CD1c-positive myeloid dendritic cell (primary cell): ENCODE data around the gene DDX54.
A peak's percentile ranks its signal among the peaks of the same experiment; 100 is the strongest.

Experiments used
- DNase-seq: peaks from one replicate; pipeline ENCODE4 v3.0.0-alpha.2; 2016; ENCODE audit errors: extremely low spot score

DDX54 gene, protein sequence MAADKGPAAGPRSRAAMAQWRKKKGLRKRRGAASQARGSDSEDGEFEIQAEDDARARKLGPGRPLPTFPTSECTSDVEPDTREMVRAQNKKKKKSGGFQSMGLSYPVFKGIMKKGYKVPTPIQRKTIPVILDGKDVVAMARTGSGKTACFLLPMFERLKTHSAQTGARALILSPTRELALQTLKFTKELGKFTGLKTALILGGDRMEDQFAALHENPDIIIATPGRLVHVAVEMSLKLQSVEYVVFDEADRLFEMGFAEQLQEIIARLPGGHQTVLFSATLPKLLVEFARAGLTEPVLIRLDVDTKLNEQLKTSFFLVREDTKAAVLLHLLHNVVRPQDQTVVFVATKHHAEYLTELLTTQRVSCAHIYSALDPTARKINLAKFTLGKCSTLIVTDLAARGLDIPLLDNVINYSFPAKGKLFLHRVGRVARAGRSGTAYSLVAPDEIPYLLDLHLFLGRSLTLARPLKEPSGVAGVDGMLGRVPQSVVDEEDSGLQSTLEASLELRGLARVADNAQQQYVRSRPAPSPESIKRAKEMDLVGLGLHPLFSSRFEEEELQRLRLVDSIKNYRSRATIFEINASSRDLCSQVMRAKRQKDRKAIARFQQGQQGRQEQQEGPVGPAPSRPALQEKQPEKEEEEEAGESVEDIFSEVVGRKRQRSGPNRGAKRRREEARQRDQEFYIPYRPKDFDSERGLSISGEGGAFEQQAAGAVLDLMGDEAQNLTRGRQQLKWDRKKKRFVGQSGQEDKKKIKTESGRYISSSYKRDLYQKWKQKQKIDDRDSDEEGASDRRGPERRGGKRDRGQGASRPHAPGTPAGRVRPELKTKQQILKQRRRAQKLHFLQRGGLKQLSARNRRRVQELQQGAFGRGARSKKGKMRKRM

DNA sequence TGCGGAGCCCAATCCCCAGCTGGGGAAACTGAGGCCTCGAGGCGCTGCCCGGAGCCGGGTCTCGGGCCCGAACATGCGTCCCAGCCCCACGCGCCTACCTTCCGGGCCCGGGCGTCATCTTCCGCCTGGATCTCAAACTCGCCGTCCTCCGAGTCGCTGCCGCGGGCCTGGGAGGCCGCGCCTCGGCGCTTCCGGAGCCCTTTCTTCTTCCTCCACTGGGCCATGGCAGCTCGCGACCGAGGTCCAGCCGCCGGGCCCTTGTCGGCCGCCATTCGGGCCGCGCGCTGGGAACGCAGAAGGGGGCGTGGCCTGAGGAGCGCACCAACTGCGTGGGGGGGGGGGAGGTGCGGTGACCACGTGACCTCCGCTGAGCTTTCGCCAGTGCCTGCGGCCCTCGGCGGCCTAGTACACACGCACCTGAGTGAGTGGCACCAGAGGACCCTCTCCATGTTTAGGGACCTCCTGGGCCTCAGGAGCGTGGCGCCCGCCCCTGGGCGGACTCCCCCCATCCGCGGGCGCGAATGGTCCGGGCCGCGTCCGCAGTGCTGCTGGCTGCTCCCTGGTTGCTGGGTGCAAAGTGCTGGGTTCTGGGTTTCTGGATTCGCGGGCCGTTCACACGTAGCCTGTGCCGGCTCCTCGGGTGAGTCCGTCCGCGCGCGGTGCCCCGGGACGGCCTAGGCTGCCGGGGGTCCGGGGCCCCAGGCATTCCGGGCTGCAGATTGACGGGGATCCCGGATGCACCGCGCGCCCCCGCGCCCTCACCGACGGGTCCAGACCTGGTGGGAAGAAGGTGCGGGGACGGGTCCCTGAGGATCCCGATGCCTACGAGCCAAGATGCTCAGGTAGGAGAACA is at the start of gene DDX54, which contains the start of gene RITA1:
Gene DDX54 (minus strand): TSS at position 299 of the 853 bp plus-strand sequence. CDS start 27 bp downstream, at position 272.
Gene RITA1 (plus strand): TSS at position 542 of the 853 bp plus-strand sequence. CDS start 1,026 bp downstream, outside the sequence.
- DNase-seq = peak; percentile 85

DNA sequence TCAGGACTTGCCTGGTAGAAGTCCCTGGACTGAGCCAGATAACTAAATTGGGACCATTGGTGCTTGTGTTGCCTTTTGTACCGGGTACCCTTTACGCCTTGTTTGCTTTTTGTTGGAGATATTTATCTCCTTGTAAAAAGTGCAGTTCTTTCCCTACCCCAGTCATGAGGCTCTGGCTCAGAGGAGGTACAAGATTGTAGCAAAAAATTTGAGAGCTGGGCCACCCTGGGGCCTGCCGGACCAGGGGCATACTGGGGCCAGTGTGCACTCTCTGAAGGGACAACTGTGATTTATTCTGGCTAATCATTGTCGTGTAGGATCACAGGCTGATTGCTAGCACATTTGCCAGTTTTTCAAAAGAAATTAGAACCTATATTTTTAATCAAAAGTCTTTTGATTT is 49.2 kb upstream of the DDX54 start:
- DNase-seq = no peak

DNA sequence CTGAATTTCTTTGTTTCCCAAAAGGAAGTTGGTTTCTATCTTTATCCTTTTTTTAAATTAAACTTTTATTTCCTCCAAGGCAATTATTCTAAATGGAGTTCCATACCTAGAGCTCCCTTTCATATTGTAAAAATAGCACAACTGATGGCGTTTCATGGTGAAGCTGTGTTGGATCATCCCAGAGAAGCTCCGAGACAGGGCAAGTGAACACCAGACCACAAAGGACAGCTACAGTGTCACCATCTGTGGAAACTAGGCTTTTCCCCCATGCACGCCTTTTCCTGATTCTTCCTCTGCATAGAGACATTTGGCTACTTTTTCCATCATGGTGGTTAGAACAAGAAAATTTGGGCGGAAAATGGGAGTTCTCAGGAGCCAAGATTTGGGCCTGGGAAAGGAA is 48.7 kb upstream of the DDX54 start:
- DNase-seq = no peak

DNA sequence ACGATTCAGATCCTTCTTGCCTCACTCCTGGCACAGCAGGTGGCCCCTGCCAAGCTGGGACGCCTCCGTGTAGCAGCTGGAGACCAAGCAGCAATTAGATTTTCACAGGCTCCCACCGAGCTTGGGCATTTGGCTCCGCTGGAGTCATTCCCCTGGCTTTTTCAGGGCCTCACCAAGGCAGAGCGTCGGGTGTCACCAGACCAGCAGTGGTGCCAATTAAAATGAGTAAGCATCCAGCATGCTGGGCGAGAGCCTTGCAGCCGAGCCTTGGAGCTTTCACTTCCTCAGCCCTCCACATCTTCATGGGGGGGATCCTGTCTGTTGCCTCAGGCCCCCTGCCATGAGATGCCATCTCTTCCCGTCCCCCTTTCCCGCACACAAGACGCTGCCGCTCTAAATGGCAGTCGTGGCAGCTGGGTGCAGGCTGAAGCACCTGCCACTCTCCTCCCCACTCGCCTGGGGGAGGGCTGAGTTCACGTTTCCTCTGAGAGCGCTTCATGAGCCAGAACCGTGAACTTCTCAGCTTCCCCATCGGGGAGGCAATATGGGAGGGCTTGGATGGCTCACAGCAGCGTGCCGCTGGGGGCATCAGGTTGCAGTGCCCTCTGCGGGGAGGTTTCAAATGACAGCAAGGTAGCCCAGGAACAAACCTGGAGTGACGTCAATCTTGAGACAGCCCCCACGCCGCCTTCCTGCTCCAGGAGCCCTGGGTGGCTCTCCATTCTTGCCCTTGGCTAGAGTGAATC is 47.7 kb upstream of the DDX54 start:
- peak; percentile 90 for DNase-seq

DNA sequence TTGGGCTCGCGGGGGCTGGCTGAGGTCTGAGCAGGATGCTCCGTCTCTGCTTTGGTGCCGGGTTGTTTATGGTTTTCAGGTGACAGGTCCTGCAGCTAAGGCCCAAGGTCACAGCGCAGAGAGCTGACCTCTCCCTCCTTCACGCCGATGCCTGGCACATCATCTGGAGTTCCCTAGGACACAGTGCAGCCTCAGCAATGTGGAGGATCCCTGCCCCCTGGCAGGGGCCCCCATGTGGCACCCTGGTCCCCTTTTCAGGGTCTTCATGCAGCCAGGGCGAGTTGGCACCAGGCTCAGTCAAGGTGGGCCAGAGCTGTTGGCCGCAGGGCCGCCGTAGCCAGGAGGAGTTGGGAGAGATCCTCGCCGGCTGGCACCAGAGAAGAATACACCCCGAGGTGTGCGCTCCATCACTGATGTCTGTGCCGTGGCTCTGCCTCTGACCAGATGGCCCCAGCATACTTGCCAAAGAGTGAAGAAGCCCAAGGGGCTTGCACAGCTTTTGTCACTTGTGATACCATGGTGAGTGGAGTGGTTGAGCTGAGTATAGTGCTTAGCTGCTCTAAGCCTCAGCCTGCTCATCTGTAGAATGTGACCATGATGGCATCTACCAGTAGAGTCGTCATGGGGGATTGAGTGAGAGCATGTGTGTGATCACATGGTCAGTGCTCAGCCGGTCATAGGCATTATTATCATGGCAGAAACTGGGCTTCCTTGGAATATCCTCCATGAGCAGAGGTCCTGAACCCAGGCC is 47.0 kb upstream of the DDX54 start:
- no peak for DNase-seq

DNA sequence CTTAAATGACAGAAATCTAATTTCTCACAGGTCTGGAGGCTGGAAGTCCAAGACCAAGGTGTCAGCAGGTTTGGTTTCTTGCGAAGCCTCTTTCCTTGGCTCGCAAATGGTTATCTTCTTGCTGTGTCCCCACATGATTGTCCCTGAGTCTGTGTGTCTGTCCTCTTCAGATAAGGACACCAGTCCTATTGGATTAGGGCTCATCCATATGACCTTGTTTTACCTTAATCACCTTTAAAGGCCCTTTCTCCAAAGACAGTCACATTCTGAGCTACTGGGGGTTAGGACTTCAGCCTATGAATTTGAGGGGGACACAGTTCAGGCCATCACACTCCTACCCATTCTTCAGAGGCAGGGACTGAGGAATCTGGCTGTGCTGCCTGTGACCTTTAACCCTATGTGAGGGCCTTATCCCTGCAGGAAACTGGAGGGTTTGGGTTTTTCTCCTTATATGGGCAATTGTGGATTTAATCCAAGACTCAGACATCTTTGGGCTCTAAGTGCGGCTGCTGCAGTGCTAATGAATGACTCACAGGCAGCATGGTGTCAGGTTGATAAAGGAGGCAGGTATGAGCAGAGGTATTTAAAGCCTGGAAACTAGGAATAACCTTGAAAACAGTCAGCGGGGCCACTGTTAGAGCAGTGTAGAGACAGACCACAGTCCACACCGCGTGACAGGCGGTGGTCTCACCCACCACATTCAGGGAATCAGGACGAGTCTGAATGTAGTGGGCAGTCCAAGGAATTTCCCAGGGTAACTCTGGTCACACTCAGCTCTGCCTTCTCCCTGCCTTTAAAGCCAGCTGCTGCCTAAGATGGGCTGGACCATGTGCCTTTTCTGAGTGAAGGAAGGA is 46.2 kb upstream of the DDX54 start:
- DNase-seq = no peak

DNA sequence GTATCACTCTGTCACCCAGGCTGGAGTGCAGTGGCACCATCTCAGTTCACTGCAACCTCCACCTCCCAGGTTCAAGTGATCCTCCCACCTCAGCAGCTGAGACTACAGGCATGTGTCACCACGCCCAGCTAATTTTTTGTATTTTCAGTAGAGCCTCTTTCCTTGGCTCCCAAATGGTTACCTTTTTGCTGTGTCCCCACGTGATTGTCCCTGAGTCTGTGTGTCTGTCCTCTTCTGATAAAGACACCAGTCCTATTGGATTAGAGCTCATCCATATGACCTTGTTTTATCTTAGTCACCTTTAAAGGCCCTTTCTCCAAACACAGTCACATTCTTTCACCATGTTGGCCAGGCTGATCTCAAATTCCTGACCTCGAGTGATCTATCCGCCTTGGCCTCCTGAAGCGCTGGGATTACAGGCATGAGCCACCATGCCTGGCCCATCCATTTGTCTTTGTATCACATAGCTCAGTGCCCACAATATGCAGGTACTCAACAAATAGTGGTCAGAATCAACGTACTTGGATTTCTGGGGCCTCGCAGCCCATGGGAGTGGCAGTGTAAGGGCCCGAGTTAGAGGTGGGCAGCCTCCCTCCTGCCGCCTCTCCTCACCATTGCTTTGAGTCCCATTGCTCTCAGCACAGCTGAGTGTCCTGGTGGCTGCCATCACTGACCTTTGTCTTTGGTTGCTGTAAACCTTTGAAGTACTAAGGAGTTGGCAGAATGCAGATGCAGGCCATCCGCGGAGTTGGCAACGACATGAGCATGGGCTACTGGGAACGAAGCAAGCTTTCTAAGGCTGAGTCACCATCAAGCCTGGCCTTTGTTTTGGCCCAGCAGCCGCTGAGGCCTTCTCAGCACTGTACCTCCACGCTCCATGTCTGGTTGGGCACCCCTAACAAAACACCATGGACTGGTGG is 45.3 kb upstream of the DDX54 start:
- DNase-seq = no peak

DNA sequence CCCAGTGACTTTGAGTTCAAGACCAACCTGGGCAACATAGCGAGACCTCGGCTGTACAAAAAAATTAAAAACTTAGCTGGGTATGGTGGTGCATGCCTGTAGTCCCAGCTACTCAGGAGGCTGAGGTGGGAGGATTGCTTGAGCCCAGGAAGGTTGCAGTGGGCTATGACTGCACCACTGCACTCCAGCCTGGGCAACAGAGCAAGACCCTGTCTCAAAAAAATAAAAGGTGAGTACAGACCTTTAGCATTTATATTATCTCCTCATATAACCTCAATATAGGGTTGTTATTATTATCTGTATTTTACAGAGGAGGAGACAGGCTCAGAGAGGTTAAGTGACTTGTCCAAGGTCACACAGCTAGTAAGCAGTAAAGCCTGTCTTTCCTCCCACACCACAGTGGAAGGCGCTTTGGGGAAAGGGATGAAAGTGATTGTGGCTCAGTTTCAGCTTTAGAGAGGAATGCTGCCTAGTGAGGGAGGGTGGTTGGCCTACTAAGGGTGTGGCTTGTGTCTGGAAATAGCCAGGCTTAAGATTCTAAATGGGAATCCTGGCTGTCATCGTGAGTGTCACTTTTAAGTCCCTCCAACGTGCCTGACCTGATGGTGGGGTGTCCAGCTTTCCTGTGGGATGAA is 43.2 kb upstream of the DDX54 start:
- no peak for DNase-seq

DNA sequence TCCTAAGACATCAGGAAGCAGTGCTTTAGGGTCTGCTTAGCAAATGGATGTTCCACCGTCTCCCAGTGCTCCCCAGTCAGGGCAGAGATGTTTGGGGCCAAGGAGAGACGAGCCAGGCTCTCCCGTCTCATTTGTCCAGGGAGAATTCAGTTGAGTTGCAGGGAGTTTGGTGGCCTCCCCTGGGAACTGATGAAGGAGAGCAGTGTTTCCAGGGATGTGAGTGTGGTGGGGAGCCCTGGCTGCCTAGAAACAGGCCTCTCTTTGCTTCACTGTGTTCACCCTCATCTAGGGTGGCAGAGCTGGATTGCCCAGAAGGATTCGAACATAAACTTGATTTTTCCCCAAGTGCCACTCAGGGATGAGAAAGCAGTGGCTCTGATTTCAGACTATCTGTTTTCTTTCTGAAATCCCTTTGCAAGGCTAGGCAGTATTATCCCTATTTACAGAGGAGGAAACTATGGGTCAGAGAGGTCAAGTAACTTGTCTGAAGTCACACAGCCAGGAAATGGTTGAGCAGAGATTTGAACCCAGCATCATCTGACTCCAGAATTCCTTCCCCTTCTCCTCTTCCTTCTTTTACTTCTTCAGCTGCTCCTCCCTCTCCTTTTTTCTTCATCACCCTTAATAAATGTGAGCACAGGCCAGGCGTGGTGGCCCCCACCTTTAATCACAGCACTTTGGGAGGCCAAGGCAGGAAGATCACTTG is 42.6 kb upstream of the DDX54 start:
- no peak for DNase-seq

DNA sequence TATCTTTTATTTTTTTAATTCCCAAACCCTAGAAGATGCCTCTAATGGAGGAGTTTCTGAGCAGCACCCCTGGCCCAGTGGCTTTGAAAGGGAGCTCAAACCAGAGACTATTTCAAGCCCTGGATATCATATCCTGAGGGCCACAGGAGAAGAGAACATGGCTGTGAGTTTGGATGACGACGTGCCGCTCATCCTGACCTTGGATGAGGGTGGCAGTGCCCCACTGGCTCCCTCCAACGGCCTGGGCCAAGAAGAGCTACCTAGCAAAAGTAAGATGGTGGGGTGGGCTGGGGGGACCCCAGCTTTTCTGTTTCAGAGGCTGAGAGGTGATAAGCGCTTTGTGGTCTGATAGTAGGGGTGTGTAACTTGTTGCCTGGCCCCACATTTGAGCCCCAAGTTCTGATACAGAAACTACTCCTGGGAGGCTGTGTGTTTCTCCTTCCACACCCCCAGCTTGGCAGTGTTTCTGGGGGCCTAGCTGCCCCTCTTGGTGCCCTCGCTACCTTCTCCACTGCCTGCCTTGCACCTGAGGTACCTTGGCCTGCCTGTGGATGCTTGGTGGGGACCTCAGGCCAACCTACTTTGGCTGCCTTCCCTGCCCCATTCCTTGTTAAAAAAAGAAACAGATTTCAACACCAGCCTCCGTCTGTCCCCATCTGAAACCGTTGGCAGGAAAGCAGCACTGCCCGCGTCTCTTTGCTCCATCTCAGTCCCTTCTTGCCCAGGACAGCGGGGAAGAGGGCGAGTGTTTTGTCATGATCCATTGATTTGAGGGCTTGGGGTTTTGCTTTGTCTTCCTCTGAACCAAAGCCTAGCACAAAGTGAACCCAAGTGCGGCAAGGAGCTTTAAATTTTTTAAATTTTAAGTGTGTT is 41.7 kb upstream of the DDX54 start:
- DNase-seq = no peak

DNA sequence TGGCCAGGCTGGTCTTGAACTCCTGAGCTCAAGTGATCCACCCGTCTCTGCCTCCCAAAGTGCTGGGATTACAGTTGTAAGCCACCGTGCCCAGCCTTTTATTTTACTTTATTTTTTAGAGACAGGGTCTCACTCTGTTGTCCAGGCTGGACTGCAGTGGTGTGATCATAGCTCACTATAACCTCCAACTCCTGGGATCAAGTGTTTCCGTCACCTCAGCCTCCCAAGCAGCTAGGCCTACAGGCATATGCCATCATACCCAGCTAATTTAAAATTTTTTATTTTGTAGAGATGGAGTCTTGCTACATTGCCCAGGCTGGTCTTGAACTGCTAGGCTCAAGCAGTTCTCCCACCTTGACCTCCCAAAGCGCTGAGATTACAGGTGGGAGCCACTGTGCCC is 39.7 kb upstream of the DDX54 start:
- DNase-seq = no peak

DNA sequence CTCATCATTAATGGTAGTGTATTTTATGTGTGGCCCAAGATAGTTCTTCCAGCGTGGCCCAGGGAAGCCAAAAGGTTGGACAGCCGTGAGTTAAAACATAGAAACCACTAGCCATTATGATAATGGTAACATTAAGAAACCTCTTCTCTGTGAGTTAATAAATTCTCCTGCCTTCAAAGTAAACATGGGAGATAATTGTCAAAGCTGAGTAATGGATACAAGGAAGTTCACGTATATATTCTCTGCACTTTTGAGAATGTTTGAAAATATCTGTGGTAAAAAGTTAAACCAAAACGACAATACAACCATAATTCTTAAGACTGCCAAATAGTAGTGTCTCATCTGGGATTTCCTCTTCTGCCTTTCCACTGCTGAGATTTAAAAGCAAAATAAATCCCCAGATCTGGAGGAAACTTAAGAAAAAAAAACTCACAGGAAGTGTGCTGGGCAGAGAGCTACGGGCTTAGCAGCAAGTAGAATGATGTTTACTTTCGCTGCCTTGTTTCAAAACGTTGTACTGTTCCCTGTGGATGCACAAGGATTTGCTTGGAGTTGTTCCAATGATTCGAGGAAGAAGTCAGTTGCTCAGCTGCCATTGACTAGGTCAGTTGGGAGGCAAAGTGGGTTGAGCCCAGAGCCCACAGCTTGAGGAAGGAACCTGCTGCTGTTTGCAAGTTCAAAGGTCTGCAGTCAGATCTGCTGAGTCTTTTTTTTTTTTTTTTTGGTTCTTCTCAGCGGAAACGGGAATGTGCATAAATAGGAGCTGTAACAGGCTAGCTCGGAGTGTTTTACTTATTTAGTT is 37.7 kb upstream of the DDX54 start:
- peak; percentile 65 for DNase-seq

DNA sequence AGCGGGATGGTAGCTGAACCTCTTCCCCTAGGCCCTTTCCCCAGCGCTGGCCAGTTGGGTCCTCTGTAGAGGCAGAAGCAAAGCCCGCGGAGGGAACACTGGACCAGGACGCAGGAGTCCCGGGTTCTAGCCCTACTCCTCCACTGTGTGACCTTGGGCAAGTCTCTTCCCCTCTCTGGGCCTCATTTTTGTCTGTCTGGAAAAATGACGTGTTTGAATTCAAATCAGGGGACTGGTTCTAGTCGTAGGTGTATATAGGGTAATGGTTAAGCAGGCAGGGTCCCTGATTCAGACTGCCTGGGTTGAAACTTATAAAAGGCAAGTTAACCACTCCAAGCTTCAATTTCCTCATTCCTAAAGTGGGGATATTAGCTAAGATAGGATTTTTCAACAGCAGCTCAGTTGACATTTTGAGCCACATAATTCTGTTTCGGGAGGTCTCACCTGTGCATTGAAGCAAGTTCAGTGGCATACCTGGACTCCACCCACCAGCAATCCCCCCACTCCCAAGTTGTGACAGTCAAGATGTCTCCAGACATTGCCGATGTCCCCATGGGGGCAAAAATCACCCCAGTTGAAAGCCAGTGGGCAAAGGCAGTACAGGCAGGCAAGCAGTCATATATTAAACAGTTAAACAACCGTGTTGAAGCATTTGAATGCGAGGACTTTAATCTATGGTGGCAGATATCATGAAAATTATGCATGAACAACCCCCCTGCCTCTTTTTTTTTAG is 36.9 kb upstream of the DDX54 start:
- peak; percentile 49 for DNase-seq

DNA sequence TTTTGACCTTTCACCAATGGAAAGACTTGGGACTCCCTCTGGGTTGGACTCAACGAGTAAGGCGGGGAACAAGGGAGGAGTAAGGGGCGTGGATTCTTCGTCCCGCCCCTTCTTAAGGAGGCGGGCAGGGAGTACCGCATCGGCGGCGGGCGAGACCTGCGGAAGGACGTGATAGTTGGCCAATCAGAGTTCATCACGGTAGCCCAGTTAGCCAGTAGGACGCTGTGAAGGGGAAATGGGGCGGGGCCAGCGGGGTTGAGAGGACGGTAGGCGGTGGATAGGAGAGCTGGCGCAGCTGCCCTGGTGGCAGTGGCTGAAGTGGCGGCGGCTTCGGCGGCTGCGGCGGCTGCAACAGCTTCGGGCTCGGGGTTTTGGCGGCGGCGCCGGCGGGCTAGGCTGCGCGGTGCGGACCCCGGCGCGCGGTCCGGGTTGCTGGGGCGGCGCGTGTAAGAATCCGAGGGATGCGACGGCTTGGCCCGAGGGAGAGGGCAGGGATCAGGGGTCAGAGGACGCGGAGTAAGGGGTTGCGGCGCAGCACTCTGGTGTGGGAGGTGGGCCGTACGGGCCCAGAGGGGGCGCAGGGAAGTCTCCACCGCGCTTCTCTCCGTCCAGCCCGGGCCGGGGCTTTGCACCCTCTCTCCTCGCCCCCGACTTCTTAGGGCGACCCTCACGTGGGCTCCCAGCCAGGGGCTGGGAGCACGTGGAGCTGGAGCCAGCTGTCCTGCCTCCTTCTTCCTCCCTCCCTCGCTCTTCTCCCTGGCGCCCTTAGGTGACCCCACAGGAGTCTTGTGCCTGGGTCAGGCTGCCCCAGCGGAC is 36.1 kb upstream of the DDX54 start, which contains the start of gene TPCN1:
Gene TPCN1 (plus strand): TSS at position 284 of the 816 bp plus-strand sequence. CDS start 5,389 bp downstream, outside the sequence.
- DNase-seq = peak; percentile 100
